Spleen (tissue), 13 donors: Measurements from ENCODE around the gene RPL35. TPM values are rescaled to one million over a fixed set of nuclear protein-coding genes. Genes with fewer than 3 reads are reported as not detected.

Experiments
- DNase-seq: peaks from one replicate; pipeline ENCODE4 v3.0.0-alpha.2; 2020
- H3K27ac ChIP-seq, 8 donors: fragments of 200-600 bp; sonication (generic) in 7 of 8; 1 replicate in 4 of 8; 2 replicates in 4 of 8; pipeline versions ENCODE4 v1.5.0 to v1.8.0; 2016 to 2021; ENCODE audit warnings: inconsistent platforms in 4 of 8, mild to moderate bottlenecking in 4 of 8, moderate library complexity in 1 of 8
- H3K27me3 ChIP-seq, 7 donors: fragments of 200-600 bp; sonication (generic) in 6 of 7; replicated peaks in 1 of 7; 1 replicate in 4 of 7; 2 replicates in 3 of 7; pipeline versions ENCODE4 v1.5.0 to v1.8.0; 2016 to 2021; ENCODE audit warnings: inconsistent platforms in 3 of 7, mild to moderate bottlenecking in 1 of 7
- H3K36me3 ChIP-seq, 6 donors: fragments of 200-600 bp; sonication (generic) in 5 of 6; 1 replicate in 4 of 6; 2 replicates in 2 of 6; pipeline versions ENCODE4 v1.5.0 to v1.8.0; 2016 to 2021; ENCODE audit warnings: inconsistent platforms in 2 of 6
- H3K4me1 ChIP-seq, 6 donors: fragments of 200-600 bp; sonication (generic) in 5 of 6; 1 replicate in 3 of 6; 2 replicates in 3 of 6; pipeline versions ENCODE4 v1.5.0 to v1.8.0; 2016 to 2021; ENCODE audit warnings: inconsistent platforms in 3 of 6
- H3K4me3 ChIP-seq, 8 donors: fragments of 200-600 bp; sonication (generic) in 7 of 8; 1 replicate in 4 of 8; 2 replicates in 4 of 8; pipeline versions ENCODE4 v1.5.0 to v1.8.0; 2016 to 2021; ENCODE audit warnings: inconsistent platforms in 4 of 8, mild to moderate bottlenecking in 4 of 8, moderate library complexity in 2 of 8
- H3K9me3 ChIP-seq, 8 donors: fragments of 200-600 bp; sonication (generic) in 7 of 8; 1 replicate in 4 of 8; 2 replicates in 4 of 8; pipeline versions ENCODE4 v1.5.0 to v1.8.0; 2016 to 2021; ENCODE audit warnings: inconsistent platforms in 4 of 8
- POLR2A ChIP-seq, 3 donors: fragments of 450-650 bp; IDR thresholded peaks; one replicate each; pipeline ENCODE4 v1.5.1; 2017; ENCODE audit warnings: antibody characterized with exemption in 3 of 3, mild to moderate bottlenecking in 1 of 3
- POLR2AphosphoS5 ChIP-seq, 3 donors: sonication (generic); formaldehyde crosslinking; IDR thresholded peaks; one replicate each; pipeline ENCODE4 v1.5.1; 2017; ENCODE audit warnings: antibody characterized with exemption in 3 of 3
- WGBS, 5 donors: extraction: QIAGEN DNeasy Blood & Tissue Kit in 3 of 5; methylation state at CpG; one replicate each; pipeline versions ENCODE4 v1.1.5 to v1.1.7; 2013 to 2018; 5-methylcytosine and 5-hydroxymethylcytosine counted together
- intact Hi-C: fragments of 100-400 bp; cut with DNase I; formaldehyde crosslinking; loops from one replicate; pipeline ENCODE4 v1.15.0; 2023; ENCODE audit warnings: low total_unique reads
- long read RNA-seq, 2 donors: transcript quantifications; one replicate each; lab custom pipeline, GENCODE V29; 2026
- polyA plus RNA-seq, 3 donors: library from polyadenylated mRNA; stranded (reverse); fragments of 200-250 nt; gene quantifications; one replicate each; pipeline ENCODE4 v1.2.1, GENCODE V29; 2013
- total RNA-seq, 7 donors: library from RNA; depleted of rRNA in 3 of 7; stranded (reverse); fragments of >200 nt in 3 of 7; fragmentation: NEBNext Ultra II Directional in 4 of 7; extraction: Animal tissue kit (Norgen Biotek cat#: 25700) in 4 of 7; gene quantifications; one replicate each; pipeline versions ENCODE4 v1.1.0 to v1.2.1, GENCODE V29; 2016 to 2021
- TF ChIP-seq, protein P1 (sequence below), 11 experiments: fragments of 200-600 bp in 7 of 11; fragments of 450-650 bp in 4 of 11; sonication (generic) in 4 of 11; IDR thresholded peaks in 8 of 11; conservative IDR thresholded peaks in 3 of 11; 1 replicate in 7 of 11; 2 replicates in 4 of 11; pipeline versions ENCODE4 v1.4.0 to v1.8.0; 2016 to 2021; ENCODE audit warnings: antibody characterized with exemption in 11 of 11, inconsistent platforms in 4 of 11, mild to moderate bottlenecking in 1 of 11
- donor health status: healthy with polysubstance abuse.
- donor health status: DM: no; HTN: no; CAD: no; lungs with moderate emphysema.
- donor health status: DM: no; HTN: no; CAD: no.
- donor health status: Bipolar disorder and iron deficiency.
- donor health status: healthy.
- donor health status: DM: no; HTN: no; CAD: no.
- donor health status: DM: yes; HTN: yes; CAD: no.

RPL35 gene
- total RNA-seq (1,000 to 10,000 TPM in 4 of 7 donors, 100 to 1,000 TPM in 3; 873 to 1,139 (median 1,001) TPM), polyA plus RNA-seq (1,000 to 10,000 TPM; 7,414 to 8,208 (median 8,201) TPM)
- long read RNA-seq, donor 1, transcript RPL35-203 (3 exons, 785 nt) = minor isoform, 328 of 1,267 reads
- long read RNA-seq, donor 1, transcript RPL35-201 (4 exons, 455 nt) = major isoform, 865 of 1,267 reads
- long read RNA-seq, donor 1, transcript RPL35-205 (2 exons, 649 nt) = minor isoform, 36 of 1,267 reads
- long read RNA-seq, donor 1, partial matches to known transcripts = 27 of 1,267 reads
- long read RNA-seq, donor 1, other reads (novel, unspliced or antisense) = 11 of 1,267 reads
- long read RNA-seq, donor 2, transcript RPL35-201 (4 exons, 455 nt) = major isoform, 697 of 1,079 reads
- long read RNA-seq, donor 2, transcript RPL35-203 (3 exons, 785 nt) = minor isoform, 302 of 1,079 reads
- long read RNA-seq, donor 2, transcript RPL35-205 (2 exons, 649 nt) = minor isoform, 34 of 1,079 reads
- long read RNA-seq, donor 2, partial matches to known transcripts = 45 of 1,079 reads
- long read RNA-seq, donor 2, other reads (novel, unspliced or antisense) = 0 of 1,079 reads

- Histone ChIP-seq H3K27me3 (no peaks in the 10 kb centered on the region), H3K27ac (peak within 1 kb of the TSS; percentile 79 to 96 (median 94)), H3K9me3 (no peaks in the 10 kb centered on the region), H3K4me3 (peak within 1 kb of the TSS; percentile 33 to 98 (median 77)), H3K36me3 (peaks cover 3 to 46% (median 43%) of the 10 kb centered on the region in 6 donors), H3K4me1 (peaks cover 30 to 61% (median 50%) of the 10 kb centered on the region in 6 donors)
- TF ChIP-seq POLR2A (IDR thresholded peaks at IDR 0.05) (peak in 2 of 3 donors; percentile 15 to 56), POLR2AphosphoS5 (IDR thresholded peaks at IDR 0.05) (peak; percentile 96 to 98 (median 96))
- TF ChIP-seq, protein P1, sequence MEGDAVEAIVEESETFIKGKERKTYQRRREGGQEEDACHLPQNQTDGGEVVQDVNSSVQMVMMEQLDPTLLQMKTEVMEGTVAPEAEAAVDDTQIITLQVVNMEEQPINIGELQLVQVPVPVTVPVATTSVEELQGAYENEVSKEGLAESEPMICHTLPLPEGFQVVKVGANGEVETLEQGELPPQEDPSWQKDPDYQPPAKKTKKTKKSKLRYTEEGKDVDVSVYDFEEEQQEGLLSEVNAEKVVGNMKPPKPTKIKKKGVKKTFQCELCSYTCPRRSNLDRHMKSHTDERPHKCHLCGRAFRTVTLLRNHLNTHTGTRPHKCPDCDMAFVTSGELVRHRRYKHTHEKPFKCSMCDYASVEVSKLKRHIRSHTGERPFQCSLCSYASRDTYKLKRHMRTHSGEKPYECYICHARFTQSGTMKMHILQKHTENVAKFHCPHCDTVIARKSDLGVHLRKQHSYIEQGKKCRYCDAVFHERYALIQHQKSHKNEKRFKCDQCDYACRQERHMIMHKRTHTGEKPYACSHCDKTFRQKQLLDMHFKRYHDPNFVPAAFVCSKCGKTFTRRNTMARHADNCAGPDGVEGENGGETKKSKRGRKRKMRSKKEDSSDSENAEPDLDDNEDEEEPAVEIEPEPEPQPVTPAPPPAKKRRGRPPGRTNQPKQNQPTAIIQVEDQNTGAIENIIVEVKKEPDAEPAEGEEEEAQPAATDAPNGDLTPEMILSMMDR (IDR thresholded peaks at IDR 0.05 in 8 of 11, conservative IDR thresholded peaks at IDR 0.05 in 3 of 11) = peak in 9 of 11 experiments; percentile 10 to 49 (median 25)
- 0 to 1% (median 0%) methylated on average over 46 to 92 of the region's 92 CpGs for WGBS, 5 donors
- intact Hi-C loops = no loop called here
- DNase-seq = peak; percentile 99
These were observed at the start of gene RPL35, which contains the start of gene ARPC5L for GRCh38 chr9:124861342-124862229. Gene RPL35 (minus strand): TSS chr9:124861957. CDS start chr9:124861912, 45 bp downstream. Gene ARPC5L (plus strand): TSS chr9:124862130. CDS start chr9:124869291, 7,161 bp downstream.

GRCh38 chr9:124908098-124908497 lies 46.3 kb upstream of the RPL35 start:
- no peak overlapping the region for H3K27ac ChIP-seq
- no peaks in the 10 kb centered on the region for H3K4me1 ChIP-seq
- 85 to 92% (median 89%) methylated on average over 2 of the region's 2 CpGs for WGBS, 5 donors
- TF ChIP-seq POLR2AphosphoS5 (IDR thresholded peaks at IDR 0.05) (no peak), POLR2A (IDR thresholded peaks at IDR 0.05) (no peak)
- TF ChIP-seq, protein P1 (IDR thresholded peaks at IDR 0.05 in 8 of 11, conservative IDR thresholded peaks at IDR 0.05 in 3 of 11) = no peak
- intact Hi-C loops = no loop called here
- DNase-seq = no peak
- H3K4me3 ChIP-seq = no peak overlapping the region
- peaks cover 0 to 100% (median 43%) of the 10 kb centered on the region in 6 donors for H3K36me3 ChIP-seq
- H3K27me3 ChIP-seq = no peaks in the 10 kb centered on the region
- H3K9me3 ChIP-seq = no peaks in the 10 kb centered on the region

DNA sequence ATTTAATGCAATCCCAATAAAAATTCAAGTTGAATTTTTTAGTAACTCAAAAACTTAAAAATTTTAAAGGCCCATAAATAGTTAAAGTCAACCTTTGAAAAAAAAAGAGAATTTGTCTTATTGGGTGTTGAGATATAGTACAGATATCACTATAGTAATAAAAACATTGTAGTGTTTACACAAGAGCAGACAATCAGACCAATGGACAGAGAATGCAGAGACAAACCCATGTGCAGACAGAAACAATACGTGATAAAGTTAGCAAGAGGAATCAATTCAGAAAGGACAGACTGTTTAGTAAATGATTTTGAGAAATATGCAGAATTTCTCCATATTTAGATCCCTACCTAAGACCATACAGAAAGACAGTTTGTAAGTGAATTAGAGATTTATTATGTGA lies 45.2 kb upstream of the RPL35 start:
- Histone ChIP-seq H3K4me1 (no peaks in the 10 kb centered on the region), H3K4me3 (no peak overlapping the region), H3K27ac (no peak overlapping the region), H3K36me3 (peaks cover 0 to 100% (median 38%) of the 10 kb centered on the region in 6 donors), H3K9me3 (no peaks in the 10 kb centered on the region), H3K27me3 (no peaks in the 10 kb centered on the region)
- intact Hi-C loops = no loop called here
- WGBS, 5 donors = 82 to 97% (median 94%) methylated on average over 1 of the region's 1 CpG
- no peak for DNase-seq
- TF ChIP-seq, protein P1 (IDR thresholded peaks at IDR 0.05 in 8 of 11, conservative IDR thresholded peaks at IDR 0.05 in 3 of 11) = no peak
- TF ChIP-seq POLR2A (IDR thresholded peaks at IDR 0.05) = no peak
- TF ChIP-seq POLR2AphosphoS5 (IDR thresholded peaks at IDR 0.05) = no peak
